Measurements from ENCODE around the gene ARHGAP32.
A peak's percentile ranks its signal among the peaks of the same experiment; 100 is the strongest.

Gene ARHGAP32

DNA sequence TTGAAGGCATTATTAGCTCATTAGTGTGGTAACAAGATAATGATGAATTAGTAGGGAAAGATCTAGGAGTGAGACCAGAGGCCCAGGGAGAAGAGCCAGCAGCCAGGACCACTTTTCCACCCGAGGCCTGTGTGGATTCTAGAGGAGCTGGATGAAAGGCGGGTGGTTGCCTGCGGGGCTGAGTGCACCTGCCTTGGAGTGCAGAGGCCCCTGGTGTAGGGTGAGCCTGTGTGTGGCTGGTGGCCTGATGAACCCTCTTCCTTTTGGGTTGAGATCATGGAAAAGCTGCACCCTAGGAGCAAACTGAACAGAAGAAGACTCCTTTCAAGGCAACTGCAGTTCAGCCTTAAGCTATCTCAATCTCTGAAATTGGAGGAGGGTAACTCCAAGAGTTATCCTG lies 243.5 kb downstream of the ARHGAP32 start:
- TF ChIP-seq, protein P1, sequence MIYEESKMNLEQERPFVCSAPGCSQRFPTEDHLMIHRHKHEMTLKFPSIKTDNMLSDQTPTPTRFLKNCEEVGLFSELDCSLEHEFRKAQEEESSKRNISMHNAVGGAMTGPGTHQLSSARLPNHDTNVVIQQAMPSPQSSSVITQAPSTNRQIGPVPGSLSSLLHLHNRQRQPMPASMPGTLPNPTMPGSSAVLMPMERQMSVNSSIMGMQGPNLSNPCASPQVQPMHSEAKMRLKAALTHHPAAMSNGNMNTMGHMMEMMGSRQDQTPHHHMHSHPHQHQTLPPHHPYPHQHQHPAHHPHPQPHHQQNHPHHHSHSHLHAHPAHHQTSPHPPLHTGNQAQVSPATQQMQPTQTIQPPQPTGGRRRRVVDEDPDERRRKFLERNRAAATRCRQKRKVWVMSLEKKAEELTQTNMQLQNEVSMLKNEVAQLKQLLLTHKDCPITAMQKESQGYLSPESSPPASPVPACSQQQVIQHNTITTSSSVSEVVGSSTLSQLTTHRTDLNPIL (CRISPR knock-in tag; IDR thresholded peaks at IDR 0.05; ENCODE audit: low read depth): no peak
- TF ChIP-seq ZFP3 (CRISPR knock-in tag; IDR thresholded peaks at IDR 0.05): no peak
- no peak for TF ChIP-seq ZC3H10 (CRISPR knock-in tag; IDR thresholded peaks at IDR 0.05)
- TF ChIP-seq, protein P2, sequence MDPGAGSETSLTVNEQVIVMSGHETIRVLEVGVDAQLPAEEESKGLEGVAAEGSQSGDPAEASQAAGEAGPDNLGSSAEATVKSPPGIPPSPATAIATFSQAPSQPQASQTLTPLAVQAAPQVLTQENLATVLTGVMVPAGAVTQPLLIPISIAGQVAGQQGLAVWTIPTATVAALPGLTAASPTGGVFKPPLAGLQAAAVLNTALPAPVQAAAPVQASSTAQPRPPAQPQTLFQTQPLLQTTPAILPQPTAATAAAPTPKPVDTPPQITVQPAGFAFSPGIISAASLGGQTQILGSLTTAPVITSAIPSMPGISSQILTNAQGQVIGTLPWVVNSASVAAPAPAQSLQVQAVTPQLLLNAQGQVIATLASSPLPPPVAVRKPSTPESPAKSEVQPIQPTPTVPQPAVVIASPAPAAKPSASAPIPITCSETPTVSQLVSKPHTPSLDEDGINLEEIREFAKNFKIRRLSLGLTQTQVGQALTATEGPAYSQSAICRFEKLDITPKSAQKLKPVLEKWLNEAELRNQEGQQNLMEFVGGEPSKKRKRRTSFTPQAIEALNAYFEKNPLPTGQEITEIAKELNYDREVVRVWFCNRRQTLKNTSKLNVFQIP (CRISPR knock-in tag; IDR thresholded peaks at IDR 0.05; ENCODE audit: borderline replicate concordance, low read depth): no peak
- no peak for TF ChIP-seq ZNF565 (CRISPR knock-in tag; conservative IDR thresholded peaks at IDR 0.05; ENCODE audit: low read depth)
- no peak for TF ChIP-seq OSR1 (CRISPR knock-in tag; IDR thresholded peaks at IDR 0.05)
- no peak for TF ChIP-seq RARB (CRISPR knock-in tag; IDR thresholded peaks at IDR 0.05)
- TF ChIP-seq SNAI2 (CRISPR knock-in tag; IDR thresholded peaks at IDR 0.05): no peak
- TF ChIP-seq, protein P3, sequence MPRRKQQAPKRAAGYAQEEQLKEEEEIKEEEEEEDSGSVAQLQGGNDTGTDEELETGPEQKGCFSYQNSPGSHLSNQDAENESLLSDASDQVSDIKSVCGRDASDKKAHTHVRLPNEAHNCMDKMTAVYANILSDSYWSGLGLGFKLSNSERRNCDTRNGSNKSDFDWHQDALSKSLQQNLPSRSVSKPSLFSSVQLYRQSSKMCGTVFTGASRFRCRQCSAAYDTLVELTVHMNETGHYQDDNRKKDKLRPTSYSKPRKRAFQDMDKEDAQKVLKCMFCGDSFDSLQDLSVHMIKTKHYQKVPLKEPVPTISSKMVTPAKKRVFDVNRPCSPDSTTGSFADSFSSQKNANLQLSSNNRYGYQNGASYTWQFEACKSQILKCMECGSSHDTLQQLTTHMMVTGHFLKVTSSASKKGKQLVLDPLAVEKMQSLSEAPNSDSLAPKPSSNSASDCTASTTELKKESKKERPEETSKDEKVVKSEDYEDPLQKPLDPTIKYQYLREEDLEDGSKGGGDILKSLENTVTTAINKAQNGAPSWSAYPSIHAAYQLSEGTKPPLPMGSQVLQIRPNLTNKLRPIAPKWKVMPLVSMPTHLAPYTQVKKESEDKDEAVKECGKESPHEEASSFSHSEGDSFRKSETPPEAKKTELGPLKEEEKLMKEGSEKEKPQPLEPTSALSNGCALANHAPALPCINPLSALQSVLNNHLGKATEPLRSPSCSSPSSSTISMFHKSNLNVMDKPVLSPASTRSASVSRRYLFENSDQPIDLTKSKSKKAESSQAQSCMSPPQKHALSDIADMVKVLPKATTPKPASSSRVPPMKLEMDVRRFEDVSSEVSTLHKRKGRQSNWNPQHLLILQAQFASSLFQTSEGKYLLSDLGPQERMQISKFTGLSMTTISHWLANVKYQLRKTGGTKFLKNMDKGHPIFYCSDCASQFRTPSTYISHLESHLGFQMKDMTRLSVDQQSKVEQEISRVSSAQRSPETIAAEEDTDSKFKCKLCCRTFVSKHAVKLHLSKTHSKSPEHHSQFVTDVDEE (CRISPR knock-in tag; IDR thresholded peaks at IDR 0.05): no peak
- TF ChIP-seq ESRRG (CRISPR knock-in tag; IDR thresholded peaks at IDR 0.05): no peak
- TF ChIP-seq CSDC2 (CRISPR knock-in tag; IDR thresholded peaks at IDR 0.05): no peak
- TF ChIP-seq ZNF8 (CRISPR knock-in tag; IDR thresholded peaks at IDR 0.05): no peak
- TF ChIP-seq ZNF70 (CRISPR knock-in tag; IDR thresholded peaks at IDR 0.05): no peak
- TF ChIP-seq, protein P4, sequence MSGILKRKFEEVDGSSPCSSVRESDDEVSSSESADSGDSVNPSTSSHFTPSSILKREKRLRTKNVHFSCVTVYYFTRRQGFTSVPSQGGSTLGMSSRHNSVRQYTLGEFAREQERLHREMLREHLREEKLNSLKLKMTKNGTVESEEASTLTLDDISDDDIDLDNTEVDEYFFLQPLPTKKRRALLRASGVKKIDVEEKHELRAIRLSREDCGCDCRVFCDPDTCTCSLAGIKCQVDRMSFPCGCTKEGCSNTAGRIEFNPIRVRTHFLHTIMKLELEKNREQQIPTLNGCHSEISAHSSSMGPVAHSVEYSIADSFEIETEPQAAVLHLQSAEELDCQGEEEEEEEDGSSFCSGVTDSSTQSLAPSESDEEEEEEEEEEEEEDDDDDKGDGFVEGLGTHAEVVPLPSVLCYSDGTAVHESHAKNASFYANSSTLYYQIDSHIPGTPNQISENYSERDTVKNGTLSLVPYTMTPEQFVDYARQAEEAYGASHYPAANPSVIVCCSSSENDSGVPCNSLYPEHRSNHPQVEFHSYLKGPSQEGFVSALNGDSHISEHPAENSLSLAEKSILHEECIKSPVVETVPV (CRISPR knock-in tag; IDR thresholded peaks at IDR 0.05): no peak
- no peak for TF ChIP-seq ISL1 (CRISPR knock-in tag; IDR thresholded peaks at IDR 0.05)
- no peak for TF ChIP-seq ARNTL (CRISPR knock-in tag; IDR thresholded peaks at IDR 0.05; ENCODE audit: borderline replicate concordance, low read depth)
- TF ChIP-seq TOX (CRISPR knock-in tag; IDR thresholded peaks at IDR 0.05; ENCODE audit: borderline replicate concordance): no peak
- peak; percentile 51 for ATAC-seq

DNA sequence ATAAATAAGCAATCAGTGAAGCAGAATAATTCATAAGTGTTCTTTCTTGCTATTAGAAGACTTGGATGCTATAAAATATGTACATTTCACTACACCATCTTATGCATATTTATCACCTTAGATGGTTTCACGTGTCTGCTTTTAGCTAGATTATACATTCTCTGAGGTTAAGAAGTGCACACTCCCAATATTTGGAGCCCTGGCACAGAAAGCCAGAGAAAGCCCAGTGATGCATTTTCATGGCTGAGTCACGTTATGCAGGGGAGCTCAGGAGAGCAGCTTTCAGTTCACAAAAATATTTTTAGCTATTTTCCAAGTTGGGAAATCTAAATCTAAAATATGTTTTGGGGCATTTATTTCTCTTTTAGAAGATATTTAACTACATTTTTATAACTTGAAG lies 244.4 kb downstream of the ARHGAP32 start:
- TF ChIP-seq ZC3H10 (CRISPR knock-in tag; IDR thresholded peaks at IDR 0.05) (no peak), ESRRG (CRISPR knock-in tag; IDR thresholded peaks at IDR 0.05) (no peak), ARNTL (CRISPR knock-in tag; IDR thresholded peaks at IDR 0.05; ENCODE audit: borderline replicate concordance, low read depth) (no peak), GLIS3 (CRISPR knock-in tag; IDR thresholded peaks at IDR 0.05) (no peak), SNAI2 (CRISPR knock-in tag; IDR thresholded peaks at IDR 0.05) (no peak), PPARA (CRISPR knock-in tag; IDR thresholded peaks at IDR 0.05; ENCODE audit: borderline replicate concordance) (no peak), RARB (CRISPR knock-in tag; IDR thresholded peaks at IDR 0.05) (no peak), ZFP30 (CRISPR knock-in tag; IDR thresholded peaks at IDR 0.05) (no peak), ISL1 (CRISPR knock-in tag; IDR thresholded peaks at IDR 0.05) (no peak), TOX (CRISPR knock-in tag; IDR thresholded peaks at IDR 0.05; ENCODE audit: borderline replicate concordance) (no peak), TCF4 (CRISPR knock-in tag; IDR thresholded peaks at IDR 0.05; ENCODE audit: borderline replicate concordance) (no peak)
- TF ChIP-seq, protein P5, sequence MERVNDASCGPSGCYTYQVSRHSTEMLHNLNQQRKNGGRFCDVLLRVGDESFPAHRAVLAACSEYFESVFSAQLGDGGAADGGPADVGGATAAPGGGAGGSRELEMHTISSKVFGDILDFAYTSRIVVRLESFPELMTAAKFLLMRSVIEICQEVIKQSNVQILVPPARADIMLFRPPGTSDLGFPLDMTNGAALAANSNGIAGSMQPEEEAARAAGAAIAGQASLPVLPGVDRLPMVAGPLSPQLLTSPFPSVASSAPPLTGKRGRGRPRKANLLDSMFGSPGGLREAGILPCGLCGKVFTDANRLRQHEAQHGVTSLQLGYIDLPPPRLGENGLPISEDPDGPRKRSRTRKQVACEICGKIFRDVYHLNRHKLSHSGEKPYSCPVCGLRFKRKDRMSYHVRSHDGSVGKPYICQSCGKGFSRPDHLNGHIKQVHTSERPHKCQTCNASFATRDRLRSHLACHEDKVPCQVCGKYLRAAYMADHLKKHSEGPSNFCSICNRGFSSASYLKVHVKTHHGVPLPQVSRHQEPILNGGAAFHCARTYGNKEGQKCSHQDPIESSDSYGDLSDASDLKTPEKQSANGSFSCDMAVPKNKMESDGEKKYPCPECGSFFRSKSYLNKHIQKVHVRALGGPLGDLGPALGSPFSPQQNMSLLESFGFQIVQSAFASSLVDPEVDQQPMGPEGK (CRISPR knock-in tag; IDR thresholded peaks at IDR 0.05; ENCODE audit: borderline replicate concordance): no peak
- TF ChIP-seq, protein P4 (CRISPR knock-in tag; IDR thresholded peaks at IDR 0.05): no peak
- ATAC-seq: no peak
